Measurements from ENCODE around the gene RHAG. TPM values are rescaled to one million over a fixed set of nuclear protein-coding genes. Genes with fewer than 3 reads are reported as not detected.

The RHAG gene
- total RNA-seq, 1 donor from 2014 or later, result not detected

DNA sequence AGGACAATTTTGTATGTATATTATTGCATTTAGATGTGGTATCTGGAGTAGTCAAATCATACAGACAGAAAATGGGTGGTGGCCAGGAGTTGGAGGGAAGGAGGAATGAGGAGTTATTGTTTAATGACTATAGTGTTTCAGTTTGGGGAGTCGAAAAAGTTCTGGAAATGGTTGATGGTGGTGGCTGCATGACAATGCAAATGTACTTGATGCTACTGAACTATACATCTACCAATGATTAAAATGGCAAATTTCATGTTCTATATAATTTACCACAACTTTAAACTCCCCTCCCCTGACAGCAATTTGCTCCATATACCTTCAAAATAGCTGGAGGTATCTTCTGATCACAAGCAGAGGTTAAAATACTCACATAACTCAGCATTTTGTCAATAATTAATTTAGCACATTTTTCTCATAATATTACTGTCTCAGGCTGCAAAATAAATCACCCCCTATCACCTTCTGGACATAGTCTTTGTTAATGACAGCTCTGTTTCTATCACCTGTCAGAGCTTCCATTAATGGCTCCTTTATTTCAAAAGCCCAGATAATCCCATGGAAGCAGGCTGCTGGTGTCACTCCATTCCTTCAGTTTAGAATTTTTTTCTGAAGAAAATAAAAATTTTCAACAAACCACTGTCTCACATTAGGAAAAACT, 25.7 kb upstream of the RHAG start:
- peaks cover 3% of the 10 kb centered on the region for H3K27me3 Mint-ChIP-seq (ENCODE audit: unreplicated experiment)
- H3K9me3 Mint-ChIP-seq (ENCODE audit: unreplicated experiment), result no peaks in the 10 kb centered on the region
- H3K27ac Mint-ChIP-seq (ENCODE audit: unreplicated experiment), result no peak overlapping the region
- no peak for DNase-seq (ENCODE audit: extremely low spot score, unreplicated experiment)
- H3K4me1 Mint-ChIP-seq (ENCODE audit: unreplicated experiment), result no peaks in the 10 kb centered on the region
- no peak overlapping the region for H3K4me3 Mint-ChIP-seq (ENCODE audit: unreplicated experiment)
- no peak for TF ChIP-seq CTCF (IDR thresholded peaks at IDR 0.05)
- H3K36me3 Mint-ChIP-seq (ENCODE audit: unreplicated experiment), result no peaks in the 10 kb centered on the region

- Mint-ChIP-seq H3K4me3 (ENCODE audit: unreplicated experiment) (no peak overlapping the region), H3K36me3 (ENCODE audit: unreplicated experiment) (no peaks in the 10 kb centered on the region), H3K27ac (ENCODE audit: unreplicated experiment) (no peak overlapping the region), H3K4me1 (ENCODE audit: unreplicated experiment) (no peaks in the 10 kb centered on the region), H3K27me3 (ENCODE audit: unreplicated experiment) (peaks cover 11% of the 10 kb centered on the region), H3K9me3 (ENCODE audit: unreplicated experiment) (no peaks in the 10 kb centered on the region)
- TF ChIP-seq CTCF (IDR thresholded peaks at IDR 0.05), result no peak
- DNase-seq (ENCODE audit: extremely low spot score, unreplicated experiment), result no peak
Measured at GRCh38 chr6:49653942-49654341, 17.3 kb upstream of the RHAG start.

DNA sequence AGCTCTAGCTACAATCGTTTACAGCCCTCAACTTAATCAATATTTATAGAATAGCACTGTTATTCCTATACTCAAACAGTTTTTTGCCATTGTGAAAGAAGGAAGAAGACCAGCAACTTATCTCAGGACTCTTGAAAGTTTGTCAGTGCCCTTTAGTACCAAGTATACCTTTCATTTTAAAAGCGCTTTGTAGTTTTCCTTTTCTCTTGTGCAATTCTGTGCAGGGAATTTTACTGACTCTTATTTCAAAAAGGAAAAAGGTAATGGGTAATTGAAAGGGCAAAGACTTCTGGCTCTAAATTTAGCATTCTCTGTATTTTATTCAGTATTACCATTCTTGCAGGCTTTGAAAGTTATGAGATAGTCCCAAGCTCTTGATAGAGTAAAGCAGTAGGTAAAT, 16.8 kb upstream of the RHAG start:
- Mint-ChIP-seq H3K4me1 (ENCODE audit: unreplicated experiment) (no peaks in the 10 kb centered on the region), H3K9me3 (ENCODE audit: unreplicated experiment) (no peaks in the 10 kb centered on the region), H3K27me3 (ENCODE audit: unreplicated experiment) (peaks cover 11% of the 10 kb centered on the region), H3K27ac (ENCODE audit: unreplicated experiment) (no peak overlapping the region), H3K36me3 (ENCODE audit: unreplicated experiment) (no peaks in the 10 kb centered on the region), H3K4me3 (ENCODE audit: unreplicated experiment) (no peak overlapping the region)
- TF ChIP-seq CTCF (IDR thresholded peaks at IDR 0.05), result no peak
- DNase-seq (ENCODE audit: extremely low spot score, unreplicated experiment), result no peak

DNA sequence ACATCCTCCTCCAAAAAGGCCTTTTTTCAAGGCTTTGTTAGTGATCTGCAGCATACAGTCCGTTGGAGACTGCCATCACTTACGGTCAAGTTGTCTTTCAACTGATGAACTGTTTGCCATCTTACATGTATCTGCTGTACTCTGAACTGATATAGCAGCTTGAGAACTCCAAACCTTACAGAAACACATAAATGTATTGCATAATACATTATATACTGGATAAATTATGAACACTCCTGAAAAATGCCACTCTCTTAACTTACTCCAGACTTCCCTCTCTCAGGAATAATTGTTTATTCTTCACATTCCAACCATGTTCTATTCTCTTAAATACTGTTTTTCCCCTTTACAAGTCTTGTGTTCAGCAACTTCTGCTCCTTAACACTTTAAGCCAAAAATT, 14.6 kb upstream of the RHAG start:
- TF ChIP-seq CTCF (IDR thresholded peaks at IDR 0.05), result no peak
- Mint-ChIP-seq H3K36me3 (ENCODE audit: unreplicated experiment) (no peaks in the 10 kb centered on the region), H3K4me3 (ENCODE audit: unreplicated experiment) (no peak overlapping the region), H3K27ac (ENCODE audit: unreplicated experiment) (no peak overlapping the region), H3K9me3 (ENCODE audit: unreplicated experiment) (no peaks in the 10 kb centered on the region), H3K4me1 (ENCODE audit: unreplicated experiment) (no peaks in the 10 kb centered on the region), H3K27me3 (ENCODE audit: unreplicated experiment) (peaks cover 8% of the 10 kb centered on the region)
- no peak for DNase-seq (ENCODE audit: extremely low spot score, unreplicated experiment)

GRCh38 chr6:49649988-49650387, 13.3 kb upstream of the RHAG start:
- H3K4me3 Mint-ChIP-seq (ENCODE audit: unreplicated experiment), result no peak overlapping the region
- H3K27ac Mint-ChIP-seq (ENCODE audit: unreplicated experiment), result no peak overlapping the region
- H3K9me3 Mint-ChIP-seq (ENCODE audit: unreplicated experiment), result no peaks in the 10 kb centered on the region
- DNase-seq (ENCODE audit: extremely low spot score, unreplicated experiment), result no peak
- no peak for TF ChIP-seq CTCF (IDR thresholded peaks at IDR 0.05)
- H3K4me1 Mint-ChIP-seq (ENCODE audit: unreplicated experiment), result no peaks in the 10 kb centered on the region
- H3K36me3 Mint-ChIP-seq (ENCODE audit: unreplicated experiment), result no peaks in the 10 kb centered on the region
- H3K27me3 Mint-ChIP-seq (ENCODE audit: unreplicated experiment), result peaks cover 10% of the 10 kb centered on the region
